ENCODE results near the gene CACNA1B.
"Not testable (repeated sequence)": the region's sequence is repeated elsewhere in the genome, so short reads cannot be mapped to it uniquely, and the experiment has no call there.

The CACNA1B gene

DNA sequence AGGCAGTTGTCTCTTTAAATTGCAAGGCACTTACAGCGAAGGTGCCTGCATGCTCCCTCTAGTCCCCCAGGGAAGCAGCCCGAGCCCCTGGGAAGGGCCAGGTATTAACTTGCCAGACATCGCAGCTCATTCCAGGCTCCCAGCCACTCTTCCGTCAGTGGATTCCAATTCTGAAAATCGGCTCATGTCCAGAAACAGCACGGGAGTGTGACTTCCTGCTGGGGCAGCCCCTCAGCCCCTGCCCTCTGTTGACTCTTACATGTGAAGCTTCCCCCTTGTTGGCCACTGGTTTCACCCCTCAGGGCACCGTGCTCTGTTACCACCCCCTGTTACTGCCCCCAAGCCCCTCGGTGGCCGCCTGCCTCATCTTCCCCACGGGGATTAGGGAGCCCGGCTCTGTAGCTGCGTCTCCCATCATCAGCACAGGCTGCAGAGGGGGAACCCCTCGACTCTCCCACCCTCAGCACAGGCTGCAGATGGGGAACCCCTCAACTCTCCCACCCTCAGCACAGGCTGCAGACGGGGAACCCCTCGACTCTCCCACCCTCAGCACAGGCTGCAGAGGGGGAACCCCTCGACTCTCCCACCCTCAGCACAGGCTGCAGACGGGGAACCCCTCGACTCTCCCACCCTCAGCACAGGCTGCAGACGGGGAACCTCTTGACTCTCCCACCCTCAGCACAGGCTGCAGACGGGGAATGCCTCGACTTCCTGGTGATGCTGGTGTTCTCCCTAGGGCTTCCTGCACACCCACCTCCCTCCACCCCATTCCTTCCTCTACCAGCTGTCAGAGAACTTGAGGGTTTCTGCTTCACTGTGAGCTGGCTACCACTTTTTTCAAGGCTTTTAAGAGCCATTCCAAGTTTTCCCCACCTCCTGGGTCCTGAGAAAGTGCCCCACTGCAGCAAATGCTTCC lies 11.1 kb upstream of the CACNA1B start:
- no peak for DNase-seq (ENCODE audit: low read depth in 2 of 2)

DNA sequence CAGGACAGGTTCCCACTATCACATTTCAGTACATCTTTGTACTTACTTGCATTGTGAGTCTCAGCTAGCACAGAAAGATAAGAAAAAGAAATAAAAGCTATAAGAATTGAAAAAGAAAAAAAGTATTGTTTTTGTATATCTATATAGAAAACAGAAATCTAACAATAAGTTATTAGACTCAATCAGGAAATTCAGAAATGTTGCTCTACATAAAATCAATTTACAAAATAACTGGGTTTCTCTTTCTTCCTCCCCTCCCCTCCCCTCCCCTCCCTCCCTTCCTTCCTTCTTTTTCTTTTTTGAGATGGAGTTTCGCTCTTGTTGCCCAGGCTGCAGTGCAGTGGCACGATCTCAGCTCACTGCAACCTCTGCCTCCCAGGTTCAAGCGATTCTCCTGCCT lies 7.2 kb upstream of the CACNA1B start:
- no peak for DNase-seq (ENCODE audit: low read depth in 2 of 2)

DNA sequence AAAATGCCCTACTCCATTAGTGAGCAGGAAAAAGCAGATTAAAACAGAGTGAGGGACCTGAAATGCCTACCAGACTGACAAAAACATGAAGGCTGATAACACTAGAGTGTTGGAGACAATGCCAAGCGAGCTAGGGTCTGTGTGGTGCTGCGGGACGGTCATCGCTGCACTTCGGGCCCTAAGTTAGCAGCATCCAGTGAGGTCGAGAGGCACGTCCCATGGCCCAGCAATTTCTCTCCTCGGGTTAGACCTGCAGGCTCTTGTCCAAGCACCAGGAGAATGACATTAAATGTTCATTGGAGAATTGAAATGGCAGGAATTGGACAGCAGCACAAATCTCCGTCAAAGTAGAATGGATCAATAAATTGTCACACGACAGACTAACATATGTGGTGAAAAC lies 5.3 kb upstream of the CACNA1B start:
- DNase-seq (ENCODE audit: low read depth in 2 of 2): no peak

GRCh38 chr9:137873408-137873807 lies 4.2 kb upstream of the CACNA1B start:
- no peak for DNase-seq (ENCODE audit: low read depth in 2 of 2)

GRCh38 chr9:137873858-137874362 lies 3.7 kb upstream of the CACNA1B start:
- DNase-seq (ENCODE audit: low read depth in 2 of 2): no peak

- no peak for DNase-seq (ENCODE audit: low read depth in 2 of 2)
Measured at GRCh38 chr9:137875354-137875753, 2.2 kb upstream of the CACNA1B start.

DNA sequence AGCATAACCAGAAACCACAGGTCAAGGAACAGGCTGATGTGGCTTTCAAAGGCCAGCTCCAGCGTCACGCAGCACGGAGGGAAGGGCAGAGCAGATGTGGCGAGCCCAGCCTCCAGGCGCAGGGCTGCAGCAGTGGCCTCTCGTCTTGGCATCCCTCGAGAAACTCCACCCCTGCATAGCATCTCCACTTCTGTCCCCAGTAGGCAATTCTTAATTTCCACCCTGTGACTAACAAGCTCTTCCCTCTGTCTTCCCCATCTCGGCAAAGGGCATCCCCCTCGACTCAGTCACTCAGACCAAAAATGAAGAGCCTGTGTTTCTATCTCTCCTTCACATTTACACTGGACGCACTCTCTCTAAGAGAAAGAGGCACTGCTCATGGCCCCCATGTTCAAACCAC lies 1.7 kb upstream of the CACNA1B start:
- DNase-seq (ENCODE audit: low read depth in 2 of 2): no peak

GRCh38 chr9:137876269-137876668 lies 1.3 kb upstream of the CACNA1B start:
- DNase-seq (ENCODE audit: low read depth in 2 of 2): no peak

DNA sequence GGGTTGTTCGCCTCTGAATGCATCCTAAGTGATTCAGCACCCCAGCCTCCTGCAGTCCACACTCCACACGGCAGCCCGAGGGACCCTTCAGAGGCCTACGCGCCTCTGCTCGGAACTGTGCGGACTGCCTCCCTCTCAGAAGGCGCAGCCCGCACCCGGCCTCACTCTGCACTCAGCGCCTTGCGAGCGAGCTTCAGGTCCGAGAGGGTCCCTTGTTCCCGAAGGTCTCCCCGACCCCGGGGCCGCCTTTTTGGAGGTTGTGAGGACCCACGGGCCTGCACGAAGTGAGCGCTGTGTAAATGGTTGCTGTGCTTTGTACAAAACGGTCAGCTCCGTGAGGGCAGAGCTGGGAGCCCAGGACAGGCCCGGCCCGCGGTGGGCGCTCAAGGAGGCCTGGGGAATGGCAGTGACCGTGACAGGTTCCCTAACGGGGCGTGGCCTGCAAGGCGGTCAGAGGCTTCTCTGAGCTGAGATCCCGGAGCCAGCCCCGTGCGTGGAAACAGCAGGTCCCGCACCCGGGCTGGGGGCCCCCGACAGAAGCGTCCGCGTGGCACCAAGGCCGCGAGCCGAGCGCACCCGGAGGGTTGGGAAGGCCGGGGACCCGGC lies 698 bp upstream of the CACNA1B start:
- DNase-seq (ENCODE audit: low read depth in 2 of 2): no peak

GRCh38 chr9:137878146-137878941 lies 762 bp downstream of the CACNA1B start:
- DNase-seq (ENCODE audit: low read depth in 2 of 2): peak in 1 of 2 experiments; percentile 15

DNA sequence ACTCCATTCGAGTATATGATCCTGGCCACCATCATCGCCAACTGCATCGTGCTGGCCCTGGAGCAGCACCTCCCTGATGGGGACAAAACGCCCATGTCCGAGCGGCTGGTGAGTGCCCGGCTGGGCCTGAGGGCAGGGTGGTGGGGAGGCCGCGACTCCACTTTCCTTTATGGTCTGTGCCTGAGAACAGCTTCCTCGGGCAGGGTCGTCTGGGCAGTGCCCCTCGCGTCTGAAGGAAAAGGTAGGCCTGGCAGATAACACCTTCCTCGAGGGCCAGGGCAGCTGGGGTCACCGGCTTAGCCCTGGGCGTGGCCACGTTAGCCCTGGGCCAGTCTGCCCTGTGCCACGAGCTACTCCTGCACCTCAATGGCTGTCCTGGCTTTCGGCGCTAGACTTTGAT lies 1.5 kb downstream of the CACNA1B start:
- no peak for DNase-seq (ENCODE audit: low read depth in 2 of 2)

DNA sequence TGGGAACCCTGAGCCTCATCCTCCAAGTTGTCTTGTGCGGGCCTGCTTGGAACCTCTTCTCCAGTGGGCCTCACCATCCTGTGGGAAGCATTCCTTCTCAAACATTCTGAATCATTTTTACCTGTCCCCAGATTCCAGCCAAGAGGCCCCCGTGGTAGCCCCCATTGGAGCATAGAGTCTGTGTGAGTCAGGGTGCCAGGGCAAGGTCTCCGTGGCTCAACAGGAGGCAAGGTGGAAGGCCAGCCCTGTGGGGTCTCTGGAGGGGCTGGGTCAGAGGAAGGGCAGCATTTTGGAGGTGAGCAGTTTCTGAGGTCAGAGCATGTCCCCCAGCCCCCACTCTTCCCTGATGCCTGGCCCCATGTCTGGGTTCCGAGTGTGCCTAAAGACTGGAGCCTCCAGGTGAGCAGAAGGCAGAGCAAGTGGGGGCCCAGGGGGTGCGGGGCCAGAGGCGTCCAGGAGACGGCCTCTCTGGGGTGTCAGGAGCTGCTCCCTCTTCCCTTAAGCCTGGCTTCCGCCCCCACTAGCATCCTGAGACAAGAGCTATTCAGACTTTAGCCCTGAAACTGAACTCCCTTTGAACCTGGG lies 2.1 kb downstream of the CACNA1B start:
- no peak for DNase-seq (ENCODE audit: low read depth in 2 of 2)

DNA sequence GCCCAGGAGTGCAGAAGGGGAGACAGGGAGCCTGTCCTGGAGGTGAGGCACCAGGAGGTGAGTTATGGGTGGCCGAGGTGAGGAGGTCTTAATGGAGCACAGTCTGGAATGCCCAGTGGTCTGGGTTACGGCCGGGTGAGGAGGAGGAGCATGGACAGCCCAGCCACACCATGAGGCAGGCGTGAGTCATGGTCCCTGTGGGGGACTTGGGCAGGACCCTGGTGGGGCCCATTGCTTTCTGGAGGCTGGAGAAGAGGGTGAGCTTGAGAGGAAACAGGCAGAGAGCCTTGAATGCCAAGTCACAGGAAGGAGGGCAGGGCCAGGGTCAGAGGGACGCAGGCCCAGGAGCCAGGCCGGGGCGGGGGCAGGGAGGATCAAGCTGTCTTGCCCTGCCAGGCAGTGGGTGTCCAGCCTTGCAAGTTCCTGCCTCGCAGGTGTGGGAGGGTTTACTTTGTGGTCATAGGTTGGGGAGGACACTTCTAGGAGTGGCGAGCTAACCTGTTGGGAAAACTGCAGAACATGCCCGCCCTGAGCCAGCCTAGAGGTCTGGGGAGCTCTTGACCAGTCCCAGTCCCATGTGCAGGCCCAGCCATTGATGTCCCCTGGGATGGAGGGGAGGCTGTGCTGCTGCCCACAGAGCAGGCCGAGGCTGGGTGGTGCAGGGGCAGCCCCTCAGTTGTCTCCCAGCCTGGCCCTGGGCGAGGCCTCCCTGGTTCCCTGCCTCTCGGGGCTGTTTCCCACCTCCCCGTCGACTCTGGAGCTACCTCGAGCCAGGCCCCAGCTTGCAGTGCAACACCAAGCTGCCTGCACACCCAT lies 2.8 kb downstream of the CACNA1B start:
- no peak for DNase-seq (ENCODE audit: low read depth in 2 of 2)

GRCh38 chr9:137880976-137881530 lies 3.5 kb downstream of the CACNA1B start:
- no peak for DNase-seq (ENCODE audit: low read depth in 2 of 2)

DNA sequence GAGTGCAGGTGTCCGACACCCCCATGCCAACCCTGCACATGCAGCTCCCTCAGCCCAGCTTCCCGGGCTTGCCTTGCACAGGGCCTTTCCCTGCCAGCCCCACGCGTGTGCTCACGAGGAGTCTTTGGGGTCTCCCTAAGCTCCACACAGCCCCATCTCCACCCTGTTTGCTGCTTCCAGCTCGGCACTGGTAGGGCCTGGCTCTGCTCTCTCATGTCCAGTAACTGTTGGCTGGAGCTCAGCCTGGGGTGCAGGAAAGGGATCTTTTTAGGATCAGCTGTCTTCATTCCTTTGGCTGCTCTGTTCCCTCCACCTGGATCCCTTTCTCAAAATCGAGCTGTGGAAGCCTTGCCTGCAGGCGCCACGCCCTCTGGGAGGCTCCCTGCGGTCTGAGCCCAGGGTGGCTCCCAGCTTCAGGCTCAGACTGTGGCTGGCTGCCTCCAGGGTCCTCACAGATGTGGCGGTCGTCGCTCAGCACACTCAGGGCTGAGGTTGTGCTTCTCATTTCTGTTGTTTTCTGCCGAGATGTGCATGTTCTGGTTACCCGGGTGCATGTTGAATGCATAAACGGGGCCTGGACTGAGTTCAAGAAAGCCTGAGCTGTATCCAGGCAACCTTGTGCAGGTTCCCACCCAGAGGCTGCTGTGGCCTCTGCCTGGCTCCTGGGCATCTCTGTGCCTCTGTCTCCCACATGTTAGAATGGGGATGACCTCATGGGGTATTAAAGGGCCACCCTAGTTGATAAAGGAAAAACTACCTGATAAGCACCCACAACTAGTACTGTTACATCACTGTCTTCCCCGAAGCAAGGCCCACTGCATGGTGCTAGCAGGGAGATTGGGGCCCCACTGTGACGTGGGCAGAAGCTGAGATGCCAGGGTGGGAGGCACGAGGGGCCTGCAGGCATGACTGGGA lies 4.3 kb downstream of the CACNA1B start:
- no peak for DNase-seq (ENCODE audit: low read depth in 2 of 2)

DNA sequence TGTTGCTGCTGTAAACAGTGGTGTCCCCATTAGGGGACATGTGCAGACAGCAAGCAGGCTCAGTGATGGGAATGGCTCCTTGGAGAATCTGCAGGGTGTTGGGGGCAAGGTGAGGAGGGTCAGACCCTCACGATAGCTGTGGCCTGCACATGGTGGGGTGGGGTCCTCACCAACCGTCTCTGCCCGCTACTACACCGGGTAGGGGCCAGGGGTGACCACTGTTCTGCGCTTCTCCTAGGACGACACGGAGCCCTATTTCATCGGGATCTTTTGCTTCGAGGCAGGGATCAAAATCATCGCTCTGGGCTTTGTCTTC lies 4.9 kb downstream of the CACNA1B start:
- no peak for DNase-seq (ENCODE audit: low read depth in 2 of 2)

GRCh38 chr9:137883977-137884376 lies 6.4 kb downstream of the CACNA1B start:
- DNase-seq (ENCODE audit: low read depth in 2 of 2): not testable (repeated sequence)

GRCh38 chr9:137884547-137884946 lies 7.0 kb downstream of the CACNA1B start:
- not testable (repeated sequence) for DNase-seq (ENCODE audit: low read depth in 2 of 2)

- DNase-seq (ENCODE audit: low read depth in 2 of 2): not testable (repeated sequence)
Measured at GRCh38 chr9:137885121-137885520, 7.5 kb downstream of the CACNA1B start.

DNA sequence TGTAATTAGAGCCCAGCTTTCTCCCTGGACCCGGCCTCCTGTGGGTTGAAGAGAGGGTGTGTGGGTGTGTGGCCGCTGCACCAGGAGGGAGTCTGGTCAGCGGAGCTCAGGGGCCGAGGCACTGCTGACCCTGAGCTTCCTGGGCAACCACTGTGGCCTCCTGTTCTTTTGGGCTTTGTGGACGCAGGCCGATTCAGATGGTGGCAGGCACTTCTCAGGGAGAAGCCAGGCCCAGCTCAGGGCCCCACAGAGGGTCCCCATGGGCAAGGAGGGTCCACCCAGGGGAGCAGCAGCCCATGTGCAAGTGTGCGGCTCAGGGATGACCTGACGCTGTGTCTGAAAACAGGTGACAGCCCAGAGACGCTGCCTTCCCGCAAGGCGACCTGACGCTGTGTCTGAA lies 11.0 kb downstream of the CACNA1B start:
- DNase-seq (ENCODE audit: low read depth in 2 of 2): not testable (repeated sequence)

All from stimulated activated CD4-positive, alpha-beta T cell treated with anti-CD3 and anti-CD28 coated beads, Interleukin-12 subunit alpha, Interleukin-12 subunit beta, amount 100 ng/mL, for 24 hours (primary cell).